GM21723 (cell line): ENCODE measurements around the gene APBB1.
"Not testable (repeated sequence)": the region's sequence is repeated elsewhere in the genome, so short reads cannot be mapped to it uniquely, and the experiment has no call there.

Experiments used
- ATAC-seq: cut with Tn5 transposase; IDR thresholded peaks from one replicate; pipeline ENCODE4 v1.9.1; 2021; ENCODE audit warnings: mild to moderate bottlenecking, moderate library complexity; ENCODE audit not compliant: unreplicated experiment

APBB1 gene

DNA sequence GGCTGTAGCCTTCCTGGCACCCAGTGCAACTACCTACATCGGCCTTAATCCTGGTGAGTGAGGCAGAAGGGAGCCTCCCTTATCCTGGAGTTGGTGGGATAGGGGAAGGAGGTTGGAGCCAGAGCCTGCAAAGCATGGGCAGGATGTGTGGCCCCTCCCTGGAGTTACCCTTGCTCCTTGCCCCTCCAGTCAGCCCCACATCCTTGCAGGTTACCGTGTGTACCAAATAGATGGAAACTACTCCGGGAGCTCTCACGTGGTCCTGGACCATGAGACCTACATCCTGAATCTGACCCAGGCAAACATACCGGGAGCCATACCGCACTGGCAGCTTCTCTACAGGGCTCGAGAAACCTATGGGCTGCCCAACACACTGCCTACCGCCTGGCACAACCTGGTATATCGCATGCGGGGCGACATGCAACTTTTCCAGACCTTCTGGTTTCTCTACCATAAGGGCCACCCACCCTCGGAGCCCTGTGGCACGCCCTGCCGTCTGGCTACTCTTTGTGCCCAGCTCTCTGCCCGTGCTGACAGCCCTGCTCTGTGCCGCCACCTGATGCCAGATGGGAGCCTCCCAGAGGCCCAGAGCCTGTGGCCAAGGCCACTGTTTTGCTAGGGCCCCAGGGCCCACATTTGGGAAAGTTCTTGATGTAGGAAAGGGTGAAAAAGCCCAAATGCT lies 24.8 kb downstream of the APBB1 start:
- no peak for ATAC-seq

DNA sequence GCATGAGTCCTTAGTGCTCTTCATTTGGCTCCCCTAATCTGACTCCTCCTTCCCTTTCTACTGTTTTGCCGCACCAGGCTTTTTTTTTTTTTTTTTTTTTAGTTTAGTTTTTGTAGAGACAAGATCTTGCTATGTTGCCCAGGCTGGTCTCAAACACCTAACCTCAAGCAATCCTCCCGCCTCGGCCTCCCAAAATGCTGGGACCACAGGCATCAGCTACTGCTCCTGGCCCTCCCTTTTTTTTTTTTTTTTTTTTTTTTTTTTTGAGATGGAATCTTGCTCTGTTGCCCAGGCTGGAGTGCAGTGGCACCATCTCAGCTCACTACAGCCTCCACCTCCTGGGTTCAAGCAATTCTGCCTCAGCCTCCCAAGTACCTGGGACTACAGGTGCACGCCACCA lies 26.6 kb downstream of the APBB1 start:
- ATAC-seq: not testable (repeated sequence)

GRCh38 chr11:6391537-6392134 lies 27.3 kb downstream of the APBB1 start:
- ATAC-seq: no peak

DNA sequence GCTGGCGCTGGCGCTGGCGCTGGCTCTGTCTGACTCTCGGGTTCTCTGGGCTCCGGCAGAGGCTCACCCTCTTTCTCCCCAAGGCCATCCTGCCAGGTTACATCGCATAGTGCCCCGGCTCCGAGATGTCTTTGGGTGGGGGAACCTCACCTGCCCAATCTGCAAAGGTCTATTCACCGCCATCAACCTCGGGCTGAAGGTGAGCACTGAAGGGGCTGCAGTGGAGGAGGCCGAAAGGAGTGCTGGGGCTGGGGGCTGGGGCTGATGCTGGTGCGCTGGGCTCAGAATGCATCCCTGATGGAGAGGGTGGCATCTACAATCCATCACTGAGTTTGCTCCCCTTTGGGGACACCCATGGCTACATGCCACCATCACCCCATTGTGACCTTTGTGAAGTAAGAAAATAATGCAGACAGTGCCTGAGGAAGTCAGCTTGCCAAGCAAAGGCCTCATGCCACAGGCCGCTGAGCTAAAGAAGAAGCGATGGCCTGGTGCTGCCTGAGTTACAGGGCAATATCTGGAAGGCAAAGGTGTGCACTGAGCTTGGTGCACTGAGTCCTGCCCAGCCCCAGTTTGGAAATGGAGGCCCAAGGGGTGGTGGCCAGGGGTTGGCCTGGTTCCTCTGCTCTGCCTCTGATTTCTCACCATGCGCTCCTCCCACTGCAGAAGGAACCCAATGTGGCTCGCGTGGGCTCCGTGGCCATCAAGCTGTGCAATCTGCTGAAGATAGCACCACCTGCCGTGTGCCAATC lies 28.0 kb downstream of the APBB1 start:
- no peak for ATAC-seq

DNA sequence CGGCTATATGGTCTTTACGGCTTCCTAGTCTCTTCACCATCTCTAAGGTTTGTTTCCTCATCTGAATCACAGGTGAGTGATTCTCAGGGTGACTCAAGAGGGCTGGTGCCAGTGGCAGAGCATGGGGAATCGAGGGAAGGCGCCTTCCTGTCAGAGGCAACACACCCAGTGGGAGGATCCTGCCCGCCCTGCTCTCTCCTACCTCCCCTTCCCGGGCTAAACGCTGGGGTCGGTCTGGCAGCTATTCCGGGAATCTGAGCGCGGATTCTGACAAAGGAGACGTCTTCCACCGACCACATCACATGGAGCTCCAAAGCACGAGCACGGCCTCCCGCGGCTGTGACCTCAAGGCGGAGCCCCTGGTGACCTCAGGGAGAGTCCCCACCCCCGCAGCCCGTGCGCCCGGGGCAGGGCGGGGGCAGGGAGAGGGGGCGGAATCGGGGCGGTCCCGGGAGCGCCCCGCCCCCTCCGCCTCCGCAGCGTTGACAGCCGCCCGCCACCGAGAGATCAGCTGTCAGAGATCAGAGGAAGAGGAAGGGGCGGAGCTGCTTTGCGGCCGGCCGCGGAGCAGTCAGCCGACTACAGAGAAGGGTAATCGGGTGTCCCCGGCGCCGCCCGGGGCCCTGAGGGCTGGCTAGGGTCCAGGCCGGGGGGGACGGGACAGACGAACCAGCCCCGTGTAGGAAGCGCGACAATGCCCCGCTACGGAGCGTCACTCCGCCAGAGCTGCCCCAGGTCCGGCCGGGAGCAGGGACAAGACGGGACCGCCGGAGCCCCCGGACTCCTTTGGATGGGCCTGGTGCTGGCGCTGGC lies 28.8 kb downstream of the APBB1 start, which contains the start of gene SMPD1:
TSS of gene SMPD1 (plus strand) at position 570 of the 813 bp plus-strand sequence. CDS start at position 695, 125 bp downstream.
- peak; percentile 96 for ATAC-seq

DNA sequence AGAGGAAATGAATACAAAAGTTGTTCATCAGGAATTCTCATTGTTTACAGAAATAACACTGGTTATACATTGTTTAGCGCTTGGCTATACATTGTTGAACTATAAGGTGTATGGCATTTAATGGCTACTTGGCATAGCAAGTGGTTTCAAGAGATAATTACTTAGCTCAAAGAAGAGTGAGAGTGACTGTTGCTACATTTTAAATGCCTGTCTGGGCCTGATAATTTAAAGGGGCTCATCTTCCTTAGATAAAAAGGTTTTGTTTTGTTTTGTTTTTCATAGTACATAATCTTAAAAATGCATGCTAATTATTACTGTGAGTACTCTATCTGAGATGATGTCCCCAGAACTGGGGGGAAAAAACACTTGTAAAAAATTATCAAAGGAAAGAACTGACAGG lies 30.1 kb downstream of the APBB1 start:
- no peak for ATAC-seq

- no peak for ATAC-seq
Observed at GRCh38 chr11:6387811-6388599, 30.9 kb downstream of the APBB1 start.

DNA sequence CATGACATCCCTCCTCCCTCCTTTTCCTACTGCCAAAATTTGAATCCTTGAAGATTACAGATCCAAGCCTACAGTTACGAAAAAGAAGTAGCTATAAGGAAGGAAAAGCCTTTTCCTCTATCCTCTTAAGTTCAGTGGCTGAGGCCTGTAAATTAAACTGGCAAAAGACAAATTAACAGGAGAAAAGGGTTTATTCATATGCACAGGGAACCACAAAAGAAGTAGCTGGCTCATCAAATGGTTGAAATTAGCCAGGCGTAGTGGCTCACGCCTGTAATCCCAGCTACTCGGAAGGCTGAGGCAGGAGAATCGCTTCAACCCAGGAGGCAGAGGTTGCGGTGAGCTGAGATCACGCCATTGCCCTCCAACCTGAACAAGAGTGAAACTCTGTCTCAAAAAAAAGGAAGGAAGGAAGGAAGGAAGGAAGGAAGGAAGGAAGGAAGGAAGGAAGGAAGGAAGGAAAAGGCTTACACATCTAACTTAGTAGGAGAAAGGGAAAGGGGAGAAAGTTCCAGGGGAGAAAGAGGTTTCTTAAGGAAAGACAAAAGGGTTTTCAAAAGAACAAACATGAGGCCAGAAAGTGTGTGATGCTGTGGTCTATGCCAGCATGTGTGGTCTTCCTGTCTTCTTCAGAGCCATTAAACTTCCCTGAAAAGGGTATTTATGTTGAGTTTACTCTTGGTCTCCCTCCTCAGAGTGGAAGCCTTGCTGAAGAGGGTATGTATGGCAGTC lies 33.7 kb downstream of the APBB1 start:
- no peak for ATAC-seq

DNA sequence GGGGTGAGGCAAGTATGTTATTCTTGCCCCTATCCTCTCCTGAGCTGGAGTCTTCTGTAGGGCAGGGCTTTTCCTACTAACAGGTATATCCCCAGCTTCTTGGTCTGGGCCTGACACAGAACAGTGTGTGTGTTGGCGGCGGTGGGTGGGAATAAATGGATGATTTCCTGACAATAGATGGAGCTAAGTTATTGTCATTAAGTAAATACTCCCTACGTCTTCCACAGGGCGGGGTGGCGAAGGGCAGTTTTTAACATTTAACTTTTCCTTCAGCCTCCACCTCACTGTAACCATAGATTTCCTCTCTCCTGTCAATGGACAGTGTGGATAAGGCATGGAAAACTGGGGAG lies 40.3 kb downstream of the APBB1 start:
- ATAC-seq: no peak

- ATAC-seq: no peak
Observed at GRCh38 chr11:6377902-6378639, 40.8 kb downstream of the APBB1 start.

DNA sequence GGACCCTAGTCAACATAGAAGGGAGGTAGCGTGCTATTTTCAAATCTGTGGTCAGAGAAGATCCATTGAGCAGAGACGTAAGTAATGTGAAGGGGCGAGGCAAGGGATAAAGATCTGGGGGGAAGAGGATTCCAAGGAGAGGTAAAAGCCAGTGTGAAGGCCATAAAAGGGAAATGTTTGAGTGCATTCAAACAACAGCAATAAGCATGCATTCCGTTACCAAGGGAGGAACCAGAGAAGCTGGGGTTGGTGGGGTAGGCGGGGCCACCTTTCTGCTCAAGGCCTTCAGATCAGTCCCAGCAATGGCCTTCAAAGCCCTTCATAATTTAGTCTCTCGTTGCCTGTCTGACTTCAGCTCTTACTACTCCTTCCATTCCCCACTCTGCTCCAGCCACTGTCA lies 47.1 kb downstream of the APBB1 start:
- ATAC-seq: no peak

- ATAC-seq: no peak
Observed at GRCh38 chr11:6365659-6366058, 53.2 kb downstream of the APBB1 start.

DNA sequence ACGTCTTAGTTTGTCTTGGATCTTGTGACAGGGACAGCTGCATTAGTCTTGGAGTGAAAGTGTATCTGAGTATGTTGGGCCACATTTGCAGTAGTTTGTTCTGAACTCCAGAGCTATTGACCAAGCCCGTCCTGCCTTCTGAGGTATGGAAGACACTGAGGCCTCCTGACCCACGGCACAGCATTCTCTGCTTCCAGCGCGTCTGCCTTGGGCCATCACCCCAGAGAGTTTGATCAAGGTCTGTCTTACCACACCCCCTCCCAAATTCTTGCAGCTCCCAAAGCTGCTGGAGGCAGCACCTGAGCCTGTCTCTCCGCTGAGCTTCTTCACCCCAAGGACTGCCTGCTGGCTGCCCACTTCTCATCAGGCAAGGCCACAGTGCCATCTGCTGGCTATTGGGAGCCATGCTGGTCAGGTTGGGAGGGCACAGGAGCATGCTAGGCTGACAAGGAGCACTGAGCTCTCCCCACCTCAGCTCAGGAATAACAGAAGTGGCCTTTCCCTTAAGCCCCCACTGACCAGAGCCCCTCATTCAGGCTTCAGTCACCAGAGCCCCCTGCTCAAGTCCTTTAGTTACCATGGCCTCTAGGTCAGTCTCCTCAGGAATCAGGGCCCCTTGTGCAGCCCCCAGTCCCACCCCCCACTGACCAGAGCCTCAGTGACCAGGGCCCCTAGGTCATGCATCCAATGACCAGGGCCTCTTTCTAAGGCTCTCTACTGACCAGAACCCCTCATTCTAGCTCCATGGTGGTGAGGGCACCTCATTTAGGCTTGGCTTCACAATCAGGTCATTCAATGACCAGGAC lies 55.8 kb downstream of the APBB1 start:
- peak; percentile 92 for ATAC-seq

- no peak for ATAC-seq
Observed at GRCh38 chr11:6362185-6362872, 56.6 kb downstream of the APBB1 start.

GRCh38 chr11:6360183-6360582 lies 58.7 kb downstream of the APBB1 start:
- no peak for ATAC-seq

DNA sequence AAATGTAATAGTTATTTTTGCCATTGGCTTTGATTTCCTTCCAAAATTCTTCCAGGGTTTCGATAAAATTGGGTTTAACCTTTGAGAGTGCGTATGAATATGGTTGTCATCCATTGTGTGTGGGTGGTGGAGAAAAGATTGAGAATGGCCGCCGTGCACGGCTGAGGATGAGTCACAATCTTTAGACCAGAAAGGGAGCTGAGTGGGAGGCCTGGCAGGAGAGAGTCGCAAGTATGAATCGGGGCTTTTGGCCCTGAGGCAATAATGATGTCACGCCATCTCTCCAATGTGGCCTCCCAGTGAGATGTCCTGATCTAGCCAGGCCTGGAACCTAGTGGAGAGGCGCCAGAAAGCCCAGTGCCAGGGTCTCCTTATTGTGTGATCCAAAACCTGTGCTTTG lies 61.7 kb downstream of the APBB1 start:
- no peak for ATAC-seq

DNA sequence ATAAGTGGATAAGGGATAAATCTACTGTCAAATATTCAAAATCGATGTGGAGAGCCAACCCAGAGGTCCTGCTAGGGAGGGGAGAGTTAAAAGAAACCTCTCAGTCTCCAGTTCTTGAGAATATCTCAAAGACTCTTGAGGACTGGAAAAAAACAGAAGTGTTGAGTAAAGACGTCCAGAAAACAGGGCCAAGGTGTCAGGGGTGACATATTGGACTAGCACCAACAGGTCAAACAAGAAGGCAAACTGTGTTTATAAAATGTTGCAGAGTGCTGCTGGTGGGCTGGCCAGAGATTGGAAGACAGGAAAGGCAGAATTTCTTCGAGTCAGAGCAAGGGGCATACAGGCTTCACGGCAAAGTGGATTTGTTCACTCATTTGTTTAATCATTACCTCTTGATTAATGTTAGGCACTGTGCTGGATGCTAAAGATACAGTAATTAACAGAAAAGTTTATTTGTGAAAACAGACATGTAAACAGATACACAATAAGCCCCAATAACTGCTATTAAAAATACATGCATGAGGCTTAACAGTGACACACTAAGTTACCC lies 62.3 kb downstream of the APBB1 start:
- no peak for ATAC-seq
